Ishikawa (cell line): ENCODE data around the gene CSNK2A2.
A peak's percentile ranks its signal among the peaks of the same experiment; 100 is the strongest.

Source experiments
- CEBPB ChIP-seq: IDR thresholded peaks from 2 replicates; pipeline ENCODE4 v1.6.1; 2012
- CREB1 ChIP-seq: IDR thresholded peaks from 2 replicates; pipeline ENCODE4 v1.6.1; 2012; ENCODE audit warnings: low read depth
- EGR1 ChIP-seq: IDR thresholded peaks from 2 replicates; pipeline ENCODE4 v1.6.1; 2012
- EP300 ChIP-seq: IDR thresholded peaks from 2 replicates; pipeline ENCODE4 v1.6.1; 2012; ENCODE audit warnings: borderline replicate concordance
- FOXM1 ChIP-seq: IDR thresholded peaks from 2 replicates; pipeline ENCODE4 v1.6.1; 2012; ENCODE audit warnings: low read depth, borderline replicate concordance
- MAX ChIP-seq: IDR thresholded peaks from 2 replicates; pipeline ENCODE4 v1.6.1; 2012
- NFIC ChIP-seq: IDR thresholded peaks from 2 replicates; pipeline ENCODE4 v1.6.1; 2012
- RAD21 ChIP-seq: IDR thresholded peaks from 2 replicates; pipeline ENCODE4 v1.6.1; 2012; ENCODE audit warnings: low read depth
- REST ChIP-seq: IDR thresholded peaks from 2 replicates; pipeline ENCODE4 v1.6.1; 2012; ENCODE audit warnings: low read depth, mild to moderate bottlenecking
- TAF1 ChIP-seq: IDR thresholded peaks from 2 replicates; pipeline ENCODE4 v1.6.1; 2012; ENCODE audit warnings: low read depth, mild to moderate bottlenecking
- TCF12 ChIP-seq: IDR thresholded peaks from 2 replicates; pipeline ENCODE4 v1.6.1; 2012; ENCODE audit warnings: low read depth
- TEAD4 ChIP-seq: IDR thresholded peaks from 2 replicates; pipeline ENCODE4 v1.6.1; 2012
- USF1 ChIP-seq: IDR thresholded peaks from 2 replicates; pipeline ENCODE4 v1.6.1; 2012
- YY1 ChIP-seq: IDR thresholded peaks from 2 replicates; pipeline ENCODE4 v1.6.1; 2012; ENCODE audit warnings: low read depth
- ZBTB7A ChIP-seq: IDR thresholded peaks from 2 replicates; pipeline ENCODE4 v1.6.1; 2012; ENCODE audit warnings: low read depth

CSNK2A2 gene

GRCh38 chr16:58234831-58235595 lies 37.1 kb upstream of the CSNK2A2 start:
- TF ChIP-seq MAX = no peak
- TF ChIP-seq CREB1 = no peak
- no peak for TF ChIP-seq TEAD4
- TF ChIP-seq EP300 = no peak

- TF ChIP-seq FOXM1 = no peak
- no peak for TF ChIP-seq MAX
- TF ChIP-seq TAF1 = no peak
- TF ChIP-seq YY1 = no peak
- no peak for TF ChIP-seq ZBTB7A
- no peak for TF ChIP-seq USF1
- TF ChIP-seq NFIC = no peak
- no peak for TF ChIP-seq CREB1
- no peak for TF ChIP-seq EP300
- no peak for TF ChIP-seq TCF12
- no peak for TF ChIP-seq RAD21
- no peak for TF ChIP-seq CEBPB
- no peak for TF ChIP-seq EGR1
Observed at GRCh38 chr16:58230259-58230658, 32.4 kb upstream of the CSNK2A2 start.

GRCh38 chr16:58226790-58227189 lies 28.9 kb upstream of the CSNK2A2 start:
- TF ChIP-seq EGR1 = no peak
- TF ChIP-seq MAX = no peak
- no peak for TF ChIP-seq CEBPB
- TF ChIP-seq FOXM1 = no peak
- TF ChIP-seq NFIC = no peak
- TF ChIP-seq REST = no peak
- TF ChIP-seq ZBTB7A = no peak
- no peak for TF ChIP-seq USF1
- TF ChIP-seq TCF12 = no peak
- TF ChIP-seq YY1 = no peak
- TF ChIP-seq EP300 = no peak
- no peak for TF ChIP-seq CREB1
- TF ChIP-seq TAF1 = no peak
- TF ChIP-seq RAD21 = no peak
- TF ChIP-seq TEAD4 = no peak

GRCh38 chr16:58225965-58226602 lies 28.2 kb upstream of the CSNK2A2 start:
- no peak for TF ChIP-seq CREB1
- TF ChIP-seq MAX = no peak
- TF ChIP-seq USF1 = peak; percentile 68

- TF ChIP-seq ZBTB7A (no peak), USF1 (no peak), FOXM1 (no peak), EP300 (0 out of 2 replicates have a peak, but pooled peaks have one; percentile 13), CEBPB (peak; percentile 30; the same call in 1 of the 2 replicates), YY1 (no peak), MAX (peak; percentile 21; the same call in 1 of the 2 replicates)
Observed at GRCh38 chr16:58222532-58223316, 24.8 kb upstream of the CSNK2A2 start.
